ENCODE results near the gene KANSL1. TPM values are rescaled to one million over a fixed set of nuclear protein-coding genes. Genes with fewer than 3 reads are reported as not detected.

Gene KANSL1
- total and polyA plus RNA-seq, 2 of the 4 experiments (the other 2 are of a cell fraction) = 19.1 to 49.6 TPM

DNA sequence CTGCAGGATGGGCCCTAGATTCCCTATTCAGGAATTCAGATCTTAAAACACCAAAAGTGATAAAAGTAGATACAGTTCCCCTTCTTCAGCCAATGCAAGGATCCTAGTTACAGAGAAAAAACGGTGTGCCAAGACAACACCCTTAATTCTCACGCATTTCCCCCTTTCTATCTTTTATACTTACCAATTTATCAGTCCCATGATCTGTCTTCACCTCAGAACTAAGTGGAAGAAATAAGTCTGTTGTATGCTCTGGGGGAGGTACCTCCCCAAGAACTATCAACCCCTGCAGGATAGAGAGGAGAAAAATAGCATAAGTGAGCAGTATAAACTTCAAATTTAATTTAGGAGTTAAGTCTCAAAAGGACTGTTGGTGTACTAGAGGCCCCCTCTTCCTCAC lies 111.0 kb downstream of the KANSL1 start:
- BruUV-seq (replicated peaks) = no TSS peak
- H2AK5ac ChIP-seq (ENCODE audit: low read depth, low read length) = no peak overlapping the region
- no peak overlapping the region for H3K4ac ChIP-seq (ENCODE audit: low read depth, low read length)
- no peaks in the 10 kb centered on the region for H3K9me3 ChIP-seq (ENCODE audit: control insufficient read depth, insufficient read depth, low read length)
- H4K8ac ChIP-seq (ENCODE audit: low read depth in 2 of 2, low read length in 2 of 2) = no peak overlapping the region
- no peak overlapping the region for H4K91ac ChIP-seq (ENCODE audit: insufficient read depth, low read depth, low read length)
- H2BK15ac ChIP-seq (ENCODE audit: low read depth, low read length) = no peak overlapping the region
- no peak overlapping the region for H3K9ac ChIP-seq (ENCODE audit: low read depth, low read length)
- H3K79me1 ChIP-seq (ENCODE audit: low read depth in 1 of 2, low read length in 2 of 2) = peaks cover 38 to 80% of the 10 kb centered on the region in 2 experiments; a peak in 3 of 4 replicates
- H3K18ac ChIP-seq (ENCODE audit: low read depth, low read length) = no peak overlapping the region
- TF ChIP-seq MXI1 (IDR thresholded peaks at IDR 0.05; ENCODE audit: borderline replicate concordance, low read depth, low read length) = no peak
- no peak for TF ChIP-seq CEBPB (IDR thresholded peaks at IDR 0.05; ENCODE audit: low read depth, low read length)
- TF ChIP-seq, protein P1, sequence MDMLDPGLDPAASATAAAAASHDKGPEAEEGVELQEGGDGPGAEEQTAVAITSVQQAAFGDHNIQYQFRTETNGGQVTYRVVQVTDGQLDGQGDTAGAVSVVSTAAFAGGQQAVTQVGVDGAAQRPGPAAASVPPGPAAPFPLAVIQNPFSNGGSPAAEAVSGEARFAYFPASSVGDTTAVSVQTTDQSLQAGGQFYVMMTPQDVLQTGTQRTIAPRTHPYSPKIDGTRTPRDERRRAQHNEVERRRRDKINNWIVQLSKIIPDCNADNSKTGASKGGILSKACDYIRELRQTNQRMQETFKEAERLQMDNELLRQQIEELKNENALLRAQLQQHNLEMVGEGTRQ (IDR thresholded peaks at IDR 0.05; ENCODE audit: low read depth, low read length) = no peak
- no peak for TF ChIP-seq RCOR1 (IDR thresholded peaks at IDR 0.05; ENCODE audit: insufficient replicate concordance, low read length)
- H2BK20ac ChIP-seq (ENCODE audit: low read depth, low read length) = no peak overlapping the region
- no peak overlapping the region for H2AFZ ChIP-seq (replicated peaks; ENCODE audit: low read length, poor library complexity)
- H3K4me2 ChIP-seq (ENCODE audit: low read depth, low read length) = no peak overlapping the region
- no peak overlapping the region for H3K4me3 ChIP-seq (ENCODE audit: insufficient read depth, low read depth, low read length)
- no peak overlapping the region for H3K14ac ChIP-seq (replicated peaks; ENCODE audit: low read depth, low read length)
- dilution Hi-C loops (cut with HindIII; ENCODE audit: low sequenced_read_pairs, unreplicated experiment) = no loop called here
- no peak overlapping the region for H2BK5ac ChIP-seq (ENCODE audit: low read depth, low read length, poor library complexity, severe bottlenecking)
- CTCF ChIA-PET = interaction anchor here (0.9 kb wide), 1 partner anchor 111 kb away, joined by 3 read pairs; the partner anchor contains the start of gene KANSL1
- peaks cover 3% of the 10 kb centered on the region for H3K9me1 ChIP-seq (ENCODE audit: insufficient read depth, low read length)
- no peak overlapping the region for H2BK120ac ChIP-seq (ENCODE audit: low read depth, low read length)
- no peak overlapping the region for H3K23ac ChIP-seq (ENCODE audit: low read depth, low read length)
- peaks cover 48% of the 10 kb centered on the region for H4K20me1 ChIP-seq (ENCODE audit: insufficient read depth, low read length)
- ATAC-seq (ENCODE audit: low read depth) (no peak), DNase-seq (no peak)
- no peak overlapping the region for H4K5ac ChIP-seq (ENCODE audit: low read depth, low read length)
- POLR2A ChIA-PET (ENCODE audit: unreplicated experiment) = no interaction called here
- H3K36me3 ChIP-seq (ENCODE audit: control insufficient read depth, insufficient read depth, low read length) = 0 out of 2 replicates have a peak, but pooled peaks cover 5% of the 10 kb centered on the region
- H3K27me3 ChIP-seq (ENCODE audit: control insufficient read depth, insufficient read depth, low read length) = no peaks in the 10 kb centered on the region
- no CpG with 5 or more reads among the region's 2 CpGs for WGBS, 2 experiments (ENCODE audit: extremely low coverage in 2 of 2, insufficient read length in 1 of 2)
- intact Hi-C loops (cut with micrococcal nuclease) = loop anchor here (5.0 kb wide), 1 partner anchor 45 kb away; no protein-coding TSS in a partner anchor
- in situ Hi-C loops (cut with MboI; ENCODE audit: low sequenced_read_pairs) = no loop called here
- no peak overlapping the region for H3K56ac ChIP-seq (ENCODE audit: extremely low read depth, insufficient read depth, low read length)
- no peak overlapping the region for H2AK9ac ChIP-seq (replicated peaks; ENCODE audit: low read depth, low read length, poor library complexity)
- H3K4me1 ChIP-seq (ENCODE audit: control insufficient read depth, insufficient read depth, low read length) = peaks cover 2% of the 10 kb centered on the region; the same call in 1 of the 2 replicates
- H3K27ac ChIP-seq (ENCODE audit: insufficient read depth, low read length) = no peak overlapping the region

All from IMR-90 (cell line).